Activated naive CD8-positive, alpha-beta T cell (primary cell): ENCODE data around the gene ZNF524.

ENCODE experiments used
- H3K27ac Mint-ChIP-seq: one replicate; pipeline ENCODE4 v1.8.0; 2021; ENCODE audit warnings: mixed read lengths
- H3K27me3 Mint-ChIP-seq: one replicate; pipeline ENCODE4 v1.8.0; 2021; ENCODE audit warnings: mixed read lengths
- H3K36me3 Mint-ChIP-seq: one replicate; pipeline ENCODE4 v1.8.0; 2021; ENCODE audit warnings: mixed read lengths
- H3K4me1 Mint-ChIP-seq: one replicate; pipeline ENCODE4 v1.8.0; 2021; ENCODE audit warnings: low read depth, mixed read lengths
- H3K4me3 Mint-ChIP-seq: one replicate; pipeline ENCODE4 v1.8.0; 2021; ENCODE audit warnings: mild to moderate bottlenecking, mixed read lengths
- H3K9me3 Mint-ChIP-seq: one replicate; pipeline ENCODE4 v1.8.0; 2021; ENCODE audit warnings: low read depth, mixed read lengths

The ZNF524 gene

DNA sequence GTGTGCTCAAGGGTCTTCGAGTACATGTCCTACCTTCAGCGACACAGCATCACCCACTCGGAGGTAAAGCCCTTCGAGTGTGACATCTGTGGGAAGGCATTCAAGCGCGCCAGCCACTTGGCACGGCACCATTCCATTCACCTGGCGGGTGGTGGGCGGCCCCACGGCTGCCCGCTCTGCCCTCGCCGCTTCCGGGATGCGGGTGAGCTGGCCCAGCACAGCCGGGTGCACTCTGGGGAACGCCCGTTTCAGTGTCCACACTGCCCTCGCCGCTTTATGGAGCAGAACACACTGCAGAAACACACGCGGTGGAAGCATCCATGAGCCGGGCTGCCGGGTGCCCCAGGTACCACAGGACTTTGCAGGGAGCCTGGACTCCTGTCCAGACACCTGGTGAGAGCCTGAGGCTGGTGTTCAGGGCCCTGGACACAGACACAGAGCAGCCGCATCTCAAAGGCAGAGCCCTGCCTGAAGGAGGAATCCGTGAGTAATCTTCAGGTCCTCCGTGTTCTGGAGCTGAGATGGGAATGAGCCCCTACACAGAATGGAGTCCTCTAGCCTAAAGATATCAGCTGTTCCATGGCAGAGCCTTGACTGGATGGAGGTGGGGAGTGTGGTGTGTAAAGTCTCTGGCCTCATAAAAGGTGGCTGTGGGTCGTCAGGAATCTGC, 44.9 kb downstream of the ZNF524 start:
- H3K27me3 Mint-ChIP-seq = no peaks in the 10 kb centered on the region
- no peaks in the 10 kb centered on the region for H3K36me3 Mint-ChIP-seq
- H3K4me1 Mint-ChIP-seq = peaks cover 44% of the 10 kb centered on the region
- H3K27ac Mint-ChIP-seq = peak overlapping the region; percentile 95
- no peaks in the 10 kb centered on the region for H3K9me3 Mint-ChIP-seq
- H3K4me3 Mint-ChIP-seq = peak overlapping the region; percentile 97

DNA sequence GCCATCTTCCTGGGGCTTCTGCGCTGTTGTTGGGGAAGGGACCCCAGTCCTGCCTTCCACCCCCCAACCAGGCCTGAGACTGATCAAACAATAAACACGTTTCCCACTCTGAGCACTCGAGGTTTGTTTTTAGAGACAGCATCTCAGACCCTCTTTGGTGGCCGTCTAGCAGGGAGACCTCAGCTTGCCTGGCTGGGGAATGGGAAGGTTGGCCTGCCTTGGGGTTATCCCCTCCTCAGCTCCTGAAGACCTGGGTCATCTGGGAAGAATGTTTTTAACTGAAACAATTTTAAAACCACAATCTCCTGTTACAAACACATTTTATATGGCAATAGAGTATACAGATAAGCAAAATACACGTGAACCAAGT, 45.4 kb downstream of the ZNF524 start:
- Mint-ChIP-seq H3K9me3 (no peaks in the 10 kb centered on the region), H3K27me3 (no peaks in the 10 kb centered on the region), H3K4me1 (peaks cover 46% of the 10 kb centered on the region), H3K36me3 (no peaks in the 10 kb centered on the region), H3K27ac (peak overlapping the region; percentile 50), H3K4me3 (peak overlapping the region; percentile 81)

DNA sequence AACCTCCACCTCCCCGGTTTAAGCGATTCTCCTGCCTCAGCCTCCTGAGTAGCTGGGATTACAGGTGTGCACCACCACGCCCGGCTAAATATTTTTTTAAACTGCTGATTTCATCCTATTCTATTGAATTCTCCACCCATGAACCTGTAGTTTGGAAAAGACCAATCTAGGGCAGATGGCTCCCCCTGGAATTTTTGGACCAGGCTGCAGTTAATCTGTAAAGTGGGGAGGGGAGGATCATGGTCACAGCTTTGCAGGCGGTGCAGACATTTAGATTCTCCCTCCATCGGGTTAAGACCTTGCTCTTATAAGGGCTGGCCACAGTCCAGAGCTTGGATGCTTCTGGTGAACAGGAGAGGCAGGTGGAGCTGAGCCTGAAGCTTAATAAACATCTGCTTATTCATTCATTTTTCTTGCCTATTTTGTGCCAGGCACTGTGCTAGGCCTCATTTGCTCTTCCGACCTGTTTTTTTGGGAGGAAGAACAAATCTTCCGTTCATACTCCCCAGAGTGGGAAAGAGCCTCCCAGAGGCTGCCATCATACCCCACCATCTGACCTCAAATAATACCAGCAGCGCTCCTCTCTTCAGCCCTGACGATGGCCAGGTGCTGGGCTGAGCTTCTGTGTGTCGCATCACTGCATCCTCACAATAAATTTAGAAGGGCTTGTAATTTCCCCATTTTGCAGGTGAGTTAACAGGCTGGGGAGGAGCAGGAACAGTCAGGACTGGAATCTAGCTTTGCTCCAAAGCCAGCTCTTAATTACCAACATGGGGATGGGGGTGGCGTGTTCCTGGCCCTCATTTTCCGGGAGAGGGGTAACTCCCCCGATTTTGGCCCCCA, 47.0 kb downstream of the ZNF524 start:
- Mint-ChIP-seq H3K27me3 (no peaks in the 10 kb centered on the region), H3K9me3 (no peaks in the 10 kb centered on the region), H3K4me3 (peak overlapping the region; percentile 88), H3K4me1 (peaks cover 45% of the 10 kb centered on the region), H3K27ac (peak overlapping the region; percentile 67), H3K36me3 (no peaks in the 10 kb centered on the region)

DNA sequence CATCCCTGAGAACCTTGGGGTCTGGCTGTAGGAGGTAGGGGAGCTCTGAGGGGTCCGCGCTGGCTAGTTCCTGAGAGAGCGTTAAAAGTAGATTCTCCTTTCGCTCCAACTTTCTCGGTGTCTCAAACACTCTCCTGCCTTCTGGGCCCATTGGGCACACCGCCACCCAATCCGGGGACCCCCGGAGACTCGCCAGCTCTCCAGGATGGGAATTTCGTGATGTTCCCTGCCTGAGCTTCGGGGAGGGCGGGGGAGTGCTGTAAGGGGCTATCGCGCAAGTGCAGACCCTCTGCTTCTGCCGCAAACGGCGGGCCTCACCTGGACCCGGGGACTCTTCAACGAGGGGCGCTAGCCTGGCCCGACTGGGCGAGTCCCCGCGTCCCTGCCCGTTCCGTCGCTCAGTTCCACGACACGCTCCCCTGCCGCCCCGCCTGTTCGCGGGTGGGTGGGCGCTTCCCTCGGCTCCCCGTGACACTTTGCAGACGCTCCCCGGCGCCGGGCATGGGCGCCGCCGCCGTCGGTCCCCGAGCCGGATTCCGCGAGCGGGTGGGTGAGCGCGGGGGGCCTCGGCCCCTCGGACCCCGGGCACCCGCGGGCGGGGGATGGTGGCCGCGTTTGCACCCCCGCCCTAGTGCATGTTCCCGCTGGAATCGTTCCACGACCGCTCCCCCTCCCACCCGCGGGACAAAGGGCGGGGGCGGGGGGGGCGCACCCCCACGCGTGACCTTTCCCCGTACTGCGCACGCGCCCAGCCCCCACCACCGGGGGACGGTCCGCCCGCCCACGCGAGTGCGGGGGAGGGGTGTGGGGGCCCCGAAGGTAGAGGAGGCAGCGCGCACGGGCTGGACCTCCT, 47.9 kb downstream of the ZNF524 start, which contains the start of gene CCDC106:
CCDC106 (plus strand) TSS at position 481 of the 853 bp plus-strand sequence. CDS start 835 bp downstream, outside the sequence.
- no peaks in the 10 kb centered on the region for H3K27me3 Mint-ChIP-seq
- H3K4me1 Mint-ChIP-seq = peaks cover 42% of the 10 kb centered on the region
- peak within 1 kb of the TSS; percentile 67 for H3K27ac Mint-ChIP-seq
- H3K36me3 Mint-ChIP-seq = no peaks in the 10 kb centered on the region
- peak within 1 kb of the TSS; percentile 88 for H3K4me3 Mint-ChIP-seq
- H3K9me3 Mint-ChIP-seq = no peaks in the 10 kb centered on the region

DNA sequence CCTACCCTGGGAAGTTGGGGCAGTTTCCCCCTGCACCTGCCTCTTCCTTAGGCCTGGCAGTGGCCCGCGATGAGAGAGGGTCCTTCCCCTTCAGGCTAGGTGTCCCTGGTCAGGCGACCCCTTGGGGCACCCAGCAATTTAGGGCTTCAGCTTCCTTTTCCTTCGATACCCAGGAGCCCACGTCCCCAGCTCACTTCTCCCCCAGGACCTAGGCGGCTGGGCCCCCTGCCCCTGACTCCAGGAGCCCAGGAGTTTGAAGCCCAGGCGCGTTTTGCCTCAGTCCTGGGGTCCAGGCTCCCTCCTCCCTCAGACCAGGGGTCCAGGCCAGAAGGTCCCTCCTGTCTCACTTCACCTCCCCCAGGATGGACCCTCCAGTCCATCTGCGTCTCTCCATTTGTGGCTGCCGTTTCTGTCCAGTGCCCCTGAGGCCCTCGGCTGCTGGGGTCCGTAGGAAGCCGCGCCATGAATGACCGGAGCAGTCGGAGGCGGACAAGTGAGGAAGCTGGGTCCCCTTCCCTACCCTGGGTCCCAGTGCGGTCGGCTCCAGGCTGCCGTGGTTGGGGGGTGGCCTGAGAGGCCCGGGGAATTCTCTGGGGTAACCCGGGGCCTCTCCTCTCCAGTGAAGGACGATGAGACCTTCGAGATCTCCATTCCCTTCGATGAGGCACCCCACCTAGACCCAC, 48.6 kb downstream of the ZNF524 start:
- Mint-ChIP-seq H3K27me3 (no peaks in the 10 kb centered on the region), H3K27ac (no peak overlapping the region), H3K36me3 (no peaks in the 10 kb centered on the region), H3K4me1 (peaks cover 37% of the 10 kb centered on the region), H3K9me3 (no peaks in the 10 kb centered on the region), H3K4me3 (peak overlapping the region; percentile 85)

DNA sequence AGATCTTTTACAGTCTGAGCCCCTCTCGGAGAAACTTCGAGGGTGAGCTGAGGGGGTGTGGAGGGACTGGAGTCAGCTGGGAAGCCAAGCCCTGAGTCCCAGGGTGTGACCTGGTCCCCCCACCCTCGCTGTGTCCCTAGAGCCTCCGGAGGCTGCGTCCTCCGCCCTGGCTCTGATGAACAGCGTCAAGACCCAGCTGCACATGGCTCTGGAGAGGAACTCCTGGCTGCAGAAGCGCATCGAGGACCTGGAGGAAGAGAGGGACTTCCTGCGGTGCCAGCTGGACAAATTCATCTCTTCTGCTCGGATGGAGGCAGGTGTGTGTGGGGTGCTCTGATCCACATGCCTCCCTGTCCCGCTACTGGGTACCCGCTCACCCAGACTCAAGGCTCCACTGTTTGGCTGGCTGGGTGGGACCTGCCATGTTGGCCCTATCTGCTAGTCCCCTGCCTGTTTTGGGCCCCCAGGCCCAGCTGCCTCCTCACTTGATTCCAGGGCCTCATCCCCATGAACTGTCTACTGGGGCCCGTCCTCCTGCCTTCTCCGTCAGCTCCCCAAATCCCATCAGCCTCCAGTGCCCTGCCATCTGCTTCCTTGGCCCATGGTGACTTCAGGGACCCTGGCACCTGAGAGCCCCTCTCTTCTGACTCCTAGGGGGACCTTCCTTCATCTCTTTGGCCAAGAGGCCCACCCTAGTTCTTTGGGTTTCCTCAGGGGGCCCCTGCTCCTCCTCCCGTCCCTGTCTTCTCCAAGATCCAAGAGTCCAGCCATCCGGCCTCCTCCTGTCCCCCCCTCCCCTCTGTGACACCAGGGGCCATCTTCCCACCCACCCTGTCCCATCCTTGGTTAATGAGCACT, 49.4 kb downstream of the ZNF524 start:
- H3K4me3 Mint-ChIP-seq = peak overlapping the region; percentile 85
- no peaks in the 10 kb centered on the region for H3K27me3 Mint-ChIP-seq
- H3K36me3 Mint-ChIP-seq = no peaks in the 10 kb centered on the region
- peaks cover 35% of the 10 kb centered on the region for H3K4me1 Mint-ChIP-seq
- no peaks in the 10 kb centered on the region for H3K9me3 Mint-ChIP-seq
- peak overlapping the region; percentile 78 for H3K27ac Mint-ChIP-seq

DNA sequence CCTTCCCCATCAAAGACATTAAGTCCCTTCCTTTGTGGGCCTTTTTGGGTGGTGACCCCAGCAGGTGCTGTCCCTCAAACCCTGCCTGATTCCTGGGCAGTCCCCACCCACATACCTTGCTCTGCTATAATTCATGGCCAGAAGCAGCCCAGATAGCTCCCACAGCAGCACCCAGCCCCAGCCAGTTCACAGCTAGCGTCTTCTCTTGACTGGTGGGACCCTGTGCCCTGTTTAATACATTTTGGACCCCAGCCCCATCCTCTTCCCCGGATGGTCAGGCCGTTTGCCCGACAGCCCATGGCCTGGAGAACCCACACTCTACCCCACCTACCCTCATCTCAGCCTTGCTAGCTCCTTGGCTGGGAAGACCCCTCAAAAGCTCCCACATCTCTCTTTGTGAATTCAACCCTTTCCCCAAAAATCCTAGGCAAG, 50.1 kb downstream of the ZNF524 start:
- Mint-ChIP-seq H3K9me3 (no peaks in the 10 kb centered on the region), H3K4me1 (peaks cover 35% of the 10 kb centered on the region), H3K36me3 (no peaks in the 10 kb centered on the region), H3K27me3 (no peaks in the 10 kb centered on the region), H3K4me3 (peak overlapping the region; percentile 77), H3K27ac (peak overlapping the region; percentile 28)

DNA sequence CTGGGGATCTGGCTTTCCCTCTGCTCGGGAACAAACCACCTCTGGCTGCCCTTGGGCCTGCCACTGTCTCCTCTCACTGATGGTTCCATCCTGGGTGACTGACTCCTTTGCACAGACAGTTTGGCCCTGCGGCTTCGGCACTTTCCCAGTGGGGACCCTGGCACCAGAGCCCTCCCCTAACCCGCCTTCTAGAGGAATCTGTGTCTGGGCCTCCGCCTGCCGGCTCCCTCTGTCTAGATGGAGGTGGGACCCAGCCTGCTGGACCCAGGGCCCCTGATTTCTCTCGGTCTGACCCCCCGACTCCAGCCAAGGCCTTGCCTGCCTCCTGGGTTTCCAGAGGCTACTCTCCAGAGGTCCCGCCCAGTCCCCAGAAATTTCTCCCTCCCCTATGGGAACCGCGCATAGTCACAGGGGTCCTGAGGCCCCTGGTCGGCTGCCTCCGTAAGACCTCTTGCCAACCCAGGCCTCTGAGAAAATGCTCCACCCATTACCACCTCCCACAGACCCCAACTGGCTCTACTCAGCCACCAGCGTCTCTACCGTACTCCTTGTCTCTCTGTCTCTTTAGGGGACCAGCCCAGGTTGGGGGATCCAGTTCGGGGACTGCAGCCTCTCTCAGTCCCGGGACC, 50.6 kb downstream of the ZNF524 start:
- Mint-ChIP-seq H3K4me1 (peaks cover 29% of the 10 kb centered on the region), H3K36me3 (peaks cover 2% of the 10 kb centered on the region), H3K4me3 (peak overlapping the region; percentile 77), H3K27ac (peak overlapping the region; percentile 28), H3K27me3 (no peaks in the 10 kb centered on the region), H3K9me3 (no peaks in the 10 kb centered on the region)

DNA sequence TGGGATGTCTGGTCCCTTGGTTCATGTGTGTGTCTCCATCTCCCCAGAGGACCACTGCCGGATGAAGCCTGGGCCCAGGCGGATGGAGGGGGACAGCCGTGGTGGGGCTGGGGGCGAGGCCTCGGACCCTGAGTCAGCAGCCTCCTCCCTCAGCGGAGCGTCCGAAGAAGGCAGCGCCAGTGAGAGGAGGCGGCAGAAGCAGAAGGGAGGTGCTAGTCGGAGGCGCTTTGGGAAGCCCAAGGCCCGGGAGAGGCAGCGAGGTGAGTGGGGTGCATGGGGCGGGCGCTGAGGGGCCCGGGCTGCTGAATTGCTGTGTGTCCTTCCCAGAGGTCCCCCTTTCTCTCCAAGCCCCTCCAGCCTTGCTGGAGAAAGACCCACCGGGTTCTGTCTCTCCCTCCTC, 51.1 kb downstream of the ZNF524 start:
- H3K27ac Mint-ChIP-seq = no peak overlapping the region
- H3K27me3 Mint-ChIP-seq = no peaks in the 10 kb centered on the region
- H3K4me1 Mint-ChIP-seq = peaks cover 28% of the 10 kb centered on the region
- no peaks in the 10 kb centered on the region for H3K9me3 Mint-ChIP-seq
- H3K36me3 Mint-ChIP-seq = peaks cover 7% of the 10 kb centered on the region
- H3K4me3 Mint-ChIP-seq = peak overlapping the region; percentile 56

DNA sequence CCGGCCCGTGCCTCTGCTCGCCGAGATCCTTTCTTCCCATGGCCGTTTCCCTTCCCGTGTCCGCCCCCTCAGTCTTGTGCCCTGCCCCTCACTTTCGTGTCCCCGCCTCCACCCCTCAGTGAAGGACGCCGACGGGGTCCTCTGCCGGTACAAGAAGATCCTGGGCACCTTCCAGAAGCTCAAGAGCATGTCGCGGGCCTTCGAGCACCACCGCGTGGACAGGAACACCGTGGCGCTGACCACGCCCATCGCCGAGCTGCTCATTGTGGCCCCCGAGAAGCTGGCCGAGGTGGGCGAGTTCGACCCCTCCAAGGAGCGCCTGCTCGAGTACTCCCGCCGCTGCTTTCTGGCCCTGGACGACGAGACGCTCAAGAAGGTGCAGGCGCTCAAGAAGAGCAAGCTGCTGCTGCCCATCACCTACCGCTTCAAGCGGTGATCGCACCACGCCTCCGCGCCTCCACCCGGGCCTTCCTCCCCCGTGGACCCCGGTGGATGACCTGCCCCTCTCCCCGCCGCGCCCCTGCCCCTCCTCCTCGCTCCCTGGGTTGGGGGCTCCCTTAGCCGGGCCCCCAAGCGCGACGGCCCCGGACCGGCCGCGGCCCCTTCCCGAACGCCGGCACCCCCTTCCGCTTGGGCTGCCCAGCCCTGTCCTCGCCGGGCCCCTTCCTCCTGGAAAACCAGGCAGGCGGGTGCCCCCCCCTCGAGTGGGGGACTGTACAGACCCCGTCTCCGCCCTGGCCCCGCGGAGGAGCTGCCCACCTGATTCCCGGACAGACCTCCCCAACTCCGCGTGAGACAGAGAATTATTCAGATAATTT, 52.4 kb downstream of the ZNF524 start:
- Mint-ChIP-seq H3K4me3 (peak overlapping the region; percentile 30), H3K36me3 (peaks cover 11% of the 10 kb centered on the region), H3K4me1 (peaks cover 27% of the 10 kb centered on the region), H3K27ac (peak overlapping the region; percentile 22), H3K9me3 (no peaks in the 10 kb centered on the region), H3K27me3 (no peaks in the 10 kb centered on the region)
